PC-9 (cell line): Measurements from ENCODE around the gene TAB3. TPM values are rescaled to one million over a fixed set of nuclear protein-coding genes. Genes with fewer than 3 reads are reported as not detected.

Experiments
- BruUV-seq: library from RNA; stranded (reverse); fragments of 400-500 nt; replicated peaks from 2 replicates; lab custom pipeline; 2021; lab: Mats Ljungman, UMichigan
- CTCF ChIA-PET: fragments of 300-600 bp; sonication (Branson Sonifier 250); formaldehyde crosslinking; loops from one replicate; lab custom pipeline; 2022; ENCODE audit warnings: antibody characterized with exemption; lab: Charles Lee
- POLR2A ChIA-PET: fragments of 300-600 bp; sonication (Branson Sonifier 250); formaldehyde crosslinking; loops from one replicate; lab custom pipeline; 2022; ENCODE audit warnings: antibody characterized with exemption; ENCODE audit not compliant: unreplicated experiment; lab: Charles Lee
- DNase-seq, 2 experiments: peaks; one replicate each; pipeline versions ENCODE4 v3.0.0 to v3.0.0-alpha.2; 2015 to 2022; ENCODE audit warnings: mixed read lengths in 1 of 2
- H2AFZ ChIP-seq: fragments of 200-600 bp; sonication (generic); 2 replicates; pipeline ENCODE4 v1.8.1; 2017; ENCODE audit warnings: antibody characterized with exemption
- H3F3A ChIP-seq: fragments of 200-600 bp; sonication (generic); 2 replicates; pipeline ENCODE4 v1.8.1; 2017; ENCODE audit warnings: antibody characterized with exemption, mild to moderate bottlenecking, low read depth; ENCODE audit not compliant: insufficient read depth
- H3K27ac ChIP-seq: fragments of 200-600 bp; sonication (generic); 2 replicates; pipeline ENCODE4 v1.6.1; 2016; ENCODE audit warnings: mixed run types
- H3K27me3 ChIP-seq: fragments of 200-600 bp; sonication (generic); 2 replicates; pipeline ENCODE4 v1.6.1; 2016; ENCODE audit warnings: low read depth, mixed run types; ENCODE audit not compliant: insufficient read depth
- H3K36me3 ChIP-seq: fragments of 200-600 bp; sonication (generic); 2 replicates; pipeline ENCODE4 v1.6.1; 2016; ENCODE audit warnings: low read depth, mixed run types
- H3K4me1 ChIP-seq: fragments of 200-600 bp; sonication (generic); replicated peaks from 2 replicates; pipeline ENCODE4 v1.6.1; 2016; ENCODE audit warnings: mixed run types; ENCODE audit not compliant: insufficient read depth
- H3K4me2 ChIP-seq: fragments of 200-600 bp; sonication (generic); 2 replicates; pipeline ENCODE4 v1.6.1; 2017; ENCODE audit warnings: mixed run types
- H3K4me3 ChIP-seq: fragments of 200-600 bp; sonication (generic); 2 replicates; pipeline ENCODE4 v1.6.1; 2016; ENCODE audit warnings: mixed run types
- H3K79me2 ChIP-seq: fragments of 200-600 bp; sonication (generic); 2 replicates; pipeline ENCODE4 v1.6.1; 2017; ENCODE audit warnings: low read depth, mixed run types
- H3K9me2 ChIP-seq: fragments of 200-600 bp; sonication (generic); 2 replicates; pipeline ENCODE4 v1.8.1; 2017; ENCODE audit warnings: mild to moderate bottlenecking; ENCODE audit not compliant: insufficient read depth
- H3K9me3 ChIP-seq: fragments of 200-600 bp; sonication (generic); 2 replicates; pipeline ENCODE4 v1.8.1; 2016; ENCODE audit warnings: low read depth; ENCODE audit not compliant: insufficient read depth
- H4K20me1 ChIP-seq: fragments of 200-600 bp; sonication (generic); 2 replicates; pipeline ENCODE4 v1.8.1; 2017; ENCODE audit not compliant: insufficient read depth
- EZH2 ChIP-seq: fragments of 200-600 bp; sonication (generic); IDR thresholded peaks from 2 replicates; pipeline ENCODE4 v1.8.0; 2017; ENCODE audit warnings: antibody characterized with exemption, low read depth
- intact Hi-C: fragments of 100-400 bp; cut with micrococcal nuclease; formaldehyde crosslinking; loops from one replicate; pipeline ENCODE4 v1.10.0; 2022; ENCODE audit not compliant: unreplicated experiment
- total RNA-seq: library from RNA; stranded (reverse); gene quantifications from 2 replicates; pipeline ENCODE4 v1.2.3, GENCODE V29; 2021
- TF ChIP-seq, protein P1 (sequence below): fragments of 200-600 bp; sonication (generic); conservative IDR thresholded peaks from 2 replicates; pipeline ENCODE4 v1.6.1; 2017; ENCODE audit warnings: mixed run types, antibody characterized with exemption, mild to moderate bottlenecking, moderate library complexity

TAB3 gene
- total RNA-seq, 1 experiment from 2014 or later = 50.8 TPM

DNA sequence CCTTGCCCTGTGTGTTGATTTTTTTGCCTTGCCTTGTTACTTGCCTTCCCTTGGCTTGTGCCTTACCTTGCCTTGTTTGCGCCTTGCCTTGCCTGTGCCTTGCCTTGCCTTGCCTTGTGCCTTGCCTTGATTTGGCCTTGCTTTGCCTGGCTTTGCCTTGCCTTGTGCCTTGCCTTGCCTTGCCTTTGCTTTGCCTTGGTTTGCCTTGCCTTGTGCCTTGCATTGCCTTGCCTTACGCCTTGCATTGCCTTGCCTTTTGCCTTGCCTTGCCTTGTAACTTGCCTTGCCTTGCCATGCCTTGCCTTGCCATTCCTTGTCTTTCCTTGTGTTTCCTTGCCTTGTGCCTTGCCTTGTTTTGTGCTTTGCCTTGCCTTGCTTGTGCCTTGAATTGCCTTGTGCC is 94.6 kb downstream of the TAB3 start:
- TF ChIP-seq, protein P1, sequence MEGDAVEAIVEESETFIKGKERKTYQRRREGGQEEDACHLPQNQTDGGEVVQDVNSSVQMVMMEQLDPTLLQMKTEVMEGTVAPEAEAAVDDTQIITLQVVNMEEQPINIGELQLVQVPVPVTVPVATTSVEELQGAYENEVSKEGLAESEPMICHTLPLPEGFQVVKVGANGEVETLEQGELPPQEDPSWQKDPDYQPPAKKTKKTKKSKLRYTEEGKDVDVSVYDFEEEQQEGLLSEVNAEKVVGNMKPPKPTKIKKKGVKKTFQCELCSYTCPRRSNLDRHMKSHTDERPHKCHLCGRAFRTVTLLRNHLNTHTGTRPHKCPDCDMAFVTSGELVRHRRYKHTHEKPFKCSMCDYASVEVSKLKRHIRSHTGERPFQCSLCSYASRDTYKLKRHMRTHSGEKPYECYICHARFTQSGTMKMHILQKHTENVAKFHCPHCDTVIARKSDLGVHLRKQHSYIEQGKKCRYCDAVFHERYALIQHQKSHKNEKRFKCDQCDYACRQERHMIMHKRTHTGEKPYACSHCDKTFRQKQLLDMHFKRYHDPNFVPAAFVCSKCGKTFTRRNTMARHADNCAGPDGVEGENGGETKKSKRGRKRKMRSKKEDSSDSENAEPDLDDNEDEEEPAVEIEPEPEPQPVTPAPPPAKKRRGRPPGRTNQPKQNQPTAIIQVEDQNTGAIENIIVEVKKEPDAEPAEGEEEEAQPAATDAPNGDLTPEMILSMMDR = no peak
- no peak for TF ChIP-seq EZH2
- no TSS peak for BruUV-seq
- H3K9me2 ChIP-seq = no peaks in the 10 kb centered on the region
- H3F3A ChIP-seq = no peaks in the 10 kb centered on the region
- no peaks in the 10 kb centered on the region for H3K4me1 ChIP-seq
- H3K79me2 ChIP-seq = no peaks in the 10 kb centered on the region
- no peaks in the 10 kb centered on the region for H3K27me3 ChIP-seq
- POLR2A ChIA-PET = no interaction called here
- H3K36me3 ChIP-seq = no peaks in the 10 kb centered on the region
- CTCF ChIA-PET = no interaction called here
- no peaks in the 10 kb centered on the region for H4K20me1 ChIP-seq
- DNase-seq = no peak
- intact Hi-C loops = no loop called here
- no peaks in the 10 kb centered on the region for H3K9me3 ChIP-seq
- no peak overlapping the region for H2AFZ ChIP-seq
- H3K4me2 ChIP-seq = no peak overlapping the region
- H3K27ac ChIP-seq = no peak overlapping the region
- H3K4me3 ChIP-seq = no peak overlapping the region

DNA sequence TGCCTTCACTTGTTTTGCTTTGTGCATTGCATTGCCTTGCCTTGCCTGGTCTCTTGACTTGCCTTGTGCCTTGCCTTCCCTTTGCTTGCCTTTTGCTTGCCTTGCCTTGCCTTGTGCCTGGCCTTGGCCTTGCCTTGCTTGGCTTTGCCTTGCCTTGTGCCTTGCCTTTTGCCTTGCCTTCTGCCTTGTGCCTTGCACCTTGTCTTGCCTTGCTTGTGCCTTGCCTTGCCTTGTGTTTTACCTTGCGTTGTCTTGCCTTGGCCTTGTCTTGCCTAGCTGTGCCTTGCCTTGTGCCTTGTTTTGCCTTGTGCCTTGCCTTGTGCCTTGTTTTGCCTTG is 95.3 kb downstream of the TAB3 start:
- no peak for DNase-seq
- no peaks in the 10 kb centered on the region for H3K79me2 ChIP-seq
- no peaks in the 10 kb centered on the region for H4K20me1 ChIP-seq
- H3F3A ChIP-seq = no peaks in the 10 kb centered on the region
- H3K27me3 ChIP-seq = no peaks in the 10 kb centered on the region
- no peak overlapping the region for H3K27ac ChIP-seq
- intact Hi-C loops = no loop called here
- H3K9me3 ChIP-seq = no peaks in the 10 kb centered on the region
- ChIA-PET CTCF (no interaction called here), POLR2A (no interaction called here)
- no peak overlapping the region for H3K4me2 ChIP-seq
- no peak overlapping the region for H2AFZ ChIP-seq
- H3K9me2 ChIP-seq = no peaks in the 10 kb centered on the region
- TF ChIP-seq, protein P1 = no peak
- TF ChIP-seq EZH2 = no peak
- BruUV-seq = no TSS peak
- no peaks in the 10 kb centered on the region for H3K36me3 ChIP-seq
- no peaks in the 10 kb centered on the region for H3K4me1 ChIP-seq
- H3K4me3 ChIP-seq = no peak overlapping the region

GRCh38 chrX:30793075-30793766 is 95.8 kb downstream of the TAB3 start:
- intact Hi-C loops = no loop called here
- ChIA-PET POLR2A (no interaction called here), CTCF (no interaction called here)
- Histone ChIP-seq H3K9me3 (no peaks in the 10 kb centered on the region), H3K4me1 (no peaks in the 10 kb centered on the region), H3F3A (no peaks in the 10 kb centered on the region), H3K27ac (no peak overlapping the region), H3K79me2 (no peaks in the 10 kb centered on the region), H3K4me2 (no peak overlapping the region), H3K36me3 (no peaks in the 10 kb centered on the region), H4K20me1 (no peaks in the 10 kb centered on the region), H3K4me3 (no peak overlapping the region), H3K27me3 (no peaks in the 10 kb centered on the region), H3K9me2 (no peaks in the 10 kb centered on the region), H2AFZ (no peak overlapping the region)
- no peak for DNase-seq
- BruUV-seq = no TSS peak
- TF ChIP-seq, protein P1 = no peak
- TF ChIP-seq EZH2 = no peak
